HEK293 (cell line): ENCODE results near the gene ZW10.

Source experiments
- CTCF ChIP-seq: fragments of 450-650 bp; formaldehyde crosslinking; IDR thresholded peaks from 2 replicates; pipeline ENCODE4 v1.5.1; 2016; ENCODE audit warnings: missing biosample characterization, missing genetic modification characterization
- ELK4 ChIP-seq: IDR thresholded peaks from 2 replicates; pipeline ENCODE4 v1.6.1; 2011; ENCODE audit warnings: mild to moderate bottlenecking, low read depth, low read length, borderline replicate concordance
- GLI2 ChIP-seq: fragments of 450-650 bp; formaldehyde crosslinking; IDR thresholded peaks from 2 replicates; pipeline ENCODE4; 2017; ENCODE audit warnings: missing biosample characterization, missing genetic modification characterization, low read depth, borderline replicate concordance
- PRDM4 ChIP-seq: fragments of 450-650 bp; formaldehyde crosslinking; IDR thresholded peaks from 2 replicates; pipeline ENCODE4 v1.5.1; 2017; ENCODE audit warnings: missing biosample characterization, missing genetic modification characterization
- SCRT1 ChIP-seq: fragments of 450-650 bp; formaldehyde crosslinking; IDR thresholded peaks from 2 replicates; pipeline ENCODE4 v1.5.1; 2016; ENCODE audit warnings: missing biosample characterization, missing genetic modification characterization, borderline replicate concordance
- SETDB1 ChIP-seq: IDR thresholded peaks from one replicate; pipeline ENCODE4 v1.6.1; 2017; ENCODE audit warnings: mild to moderate bottlenecking, low read length, moderate library complexity, mixed read lengths; ENCODE audit not compliant: insufficient read length
- SP3 ChIP-seq: fragments of 450-650 bp; formaldehyde crosslinking; IDR thresholded peaks from 2 replicates; pipeline ENCODE4 v1.5.1; 2016; ENCODE audit warnings: missing biosample characterization, missing genetic modification characterization
- ZEB2 ChIP-seq: fragments of 450-650 bp; formaldehyde crosslinking; IDR thresholded peaks from 2 replicates; pipeline ENCODE4 v1.5.1; 2016; ENCODE audit warnings: missing biosample characterization, missing genetic modification characterization
- ZNF121 ChIP-seq: fragments of 450-650 bp; formaldehyde crosslinking; IDR thresholded peaks from 2 replicates; pipeline ENCODE4 v1.5.1; 2016; ENCODE audit warnings: missing biosample characterization, missing genetic modification characterization
- ZNF140 ChIP-seq: fragments of 450-650 bp; formaldehyde crosslinking; IDR thresholded peaks from 2 replicates; pipeline ENCODE4 v1.5.1; 2016; ENCODE audit warnings: missing biosample characterization, missing genetic modification characterization
- ZNF24 ChIP-seq: fragments of 450-650 bp; formaldehyde crosslinking; IDR thresholded peaks from 2 replicates; pipeline ENCODE4 v1.5.1; 2016; ENCODE audit warnings: missing biosample characterization, missing genetic modification characterization
- ZNF610 ChIP-seq: fragments of 450-650 bp; formaldehyde crosslinking; IDR thresholded peaks from 2 replicates; pipeline ENCODE4 v1.5.1; 2016; ENCODE audit warnings: missing biosample characterization, missing genetic modification characterization, borderline replicate concordance
- ZNF670 ChIP-seq: fragments of 450-650 bp; formaldehyde crosslinking; IDR thresholded peaks from 2 replicates; pipeline ENCODE4 v1.5.1; 2016; ENCODE audit warnings: missing biosample characterization, missing genetic modification characterization, low read depth

- TF ChIP-seq ZNF670 (tag by site-specific recombination) (no peak), SETDB1 (no peak), ZNF610 (tag by site-specific recombination) (no peak), ZEB2 (tag by site-specific recombination) (no peak), SCRT1 (tag by site-specific recombination) (no peak), GLI2 (no peak), CTCF (tag by site-specific recombination) (no peak), ZNF121 (no peak), ZNF24 (tag by site-specific recombination) (no peak), SP3 (tag by site-specific recombination) (no peak), ELK4 (no peak), ZNF140 (tag by site-specific recombination) (no peak), PRDM4 (tag by site-specific recombination) (no peak)
These were observed 44.1 kb upstream of the ZW10 start for GRCh38 chr11:113817626-113818025.
